GM19025 (cell line): ENCODE data around the gene LRMDA.
"Not testable (repeated sequence)": the region's sequence is repeated elsewhere in the genome, so short reads cannot be mapped to it uniquely, and the experiment has no call there.

Source experiments
- ATAC-seq: cut with Tn5 transposase; IDR thresholded peaks from one replicate; pipeline ENCODE4 v1.9.1; 2021; ENCODE audit warnings: mild to moderate bottlenecking, low read depth, moderate library complexity; ENCODE audit not compliant: unreplicated experiment

The LRMDA gene

GRCh38 chr10:75723319-75723980 is 292.0 kb downstream of the LRMDA start:
- no peak for ATAC-seq

- no peak for ATAC-seq
Observed at GRCh38 chr10:75724047-75724446, 292.6 kb downstream of the LRMDA start.

- no peak for ATAC-seq
Observed at GRCh38 chr10:75726522-75727483, 295.4 kb downstream of the LRMDA start.

- no peak for ATAC-seq
Observed at GRCh38 chr10:75730847-75731246, 299.4 kb downstream of the LRMDA start.

- ATAC-seq: no peak
Observed at GRCh38 chr10:75733135-75733890, 301.9 kb downstream of the LRMDA start.

- no peak for ATAC-seq
Observed at GRCh38 chr10:75736151-75736640, 304.8 kb downstream of the LRMDA start.

GRCh38 chr10:75736889-75737579 is 305.6 kb downstream of the LRMDA start:
- no peak for ATAC-seq

- ATAC-seq: no peak
Observed at GRCh38 chr10:75737580-75737949, 306.1 kb downstream of the LRMDA start.

GRCh38 chr10:75738924-75739323 is 307.5 kb downstream of the LRMDA start:
- no peak for ATAC-seq

GRCh38 chr10:75739414-75740143 is 308.2 kb downstream of the LRMDA start:
- no peak for ATAC-seq

GRCh38 chr10:75740541-75740940 is 309.1 kb downstream of the LRMDA start:
- no peak for ATAC-seq

GRCh38 chr10:75742355-75742754 is 310.9 kb downstream of the LRMDA start:
- ATAC-seq: no peak

GRCh38 chr10:75743291-75743778 is 311.9 kb downstream of the LRMDA start:
- ATAC-seq: no peak

- no peak for ATAC-seq
Observed at GRCh38 chr10:75744261-75744660, 312.8 kb downstream of the LRMDA start.

GRCh38 chr10:75746356-75746755 is 314.9 kb downstream of the LRMDA start:
- no peak for ATAC-seq

GRCh38 chr10:75750093-75750875 is 318.9 kb downstream of the LRMDA start:
- not testable (repeated sequence) for ATAC-seq

GRCh38 chr10:75751232-75751631 is 319.8 kb downstream of the LRMDA start:
- ATAC-seq: no peak

- ATAC-seq: no peak
Observed at GRCh38 chr10:75753621-75754020, 322.2 kb downstream of the LRMDA start.
